MM.1S (cell line): ENCODE measurements around the gene PPP2R2D.

Source experiments
- DNase-seq: peaks from one replicate; pipeline ENCODE4 v3.0.0-alpha.2; 2015
- H2AFZ ChIP-seq: fragments of 300-600 bp; sonication (generic); 2 replicates; pipeline ENCODE4 v1.6.0; 2016; ENCODE audit warnings: antibody characterized with exemption, low read length
- H3F3A ChIP-seq: fragments of 300-600 bp; sonication (generic); 2 replicates; pipeline ENCODE4 v1.6.1; 2016; ENCODE audit warnings: mild to moderate bottlenecking, antibody characterized with exemption, low read length, moderate library complexity, mixed read lengths; ENCODE audit not compliant: insufficient read depth
- H3K27ac ChIP-seq: fragments of 300-600 bp; sonication (generic); 2 replicates; pipeline ENCODE4 v1.5.1; 2016; ENCODE audit warnings: mild to moderate bottlenecking, low read length
- H3K27me3 ChIP-seq: fragments of 300-600 bp; sonication (generic); replicated peaks from 2 replicates; pipeline ENCODE4 v1.6.0; 2016; ENCODE audit warnings: low read length; ENCODE audit not compliant: insufficient read depth
- H3K36me3 ChIP-seq: fragments of 300-600 bp; sonication (generic); replicated peaks from 2 replicates; pipeline ENCODE4 v1.6.1; 2016; ENCODE audit warnings: mild to moderate bottlenecking, low read length, mixed read lengths; ENCODE audit not compliant: insufficient read depth
- H3K4me1 ChIP-seq: fragments of 300-600 bp; sonication (generic); 2 replicates; pipeline ENCODE4 v1.6.1; 2016; ENCODE audit warnings: low read length, mixed read lengths
- H3K4me2 ChIP-seq: fragments of 300-600 bp; sonication (generic); 2 replicates; pipeline ENCODE4 v1.6.0; 2016; ENCODE audit warnings: low read depth, low read length
- H3K4me3 ChIP-seq: fragments of 300-600 bp; sonication (generic); 2 replicates; pipeline ENCODE4 v1.5.1; 2016; ENCODE audit warnings: low read length, mixed read lengths
- H3K79me2 ChIP-seq: fragments of 300-600 bp; sonication (generic); 2 replicates; pipeline ENCODE4 v1.6.1; 2016; ENCODE audit warnings: mixed run types, low read length, mixed read lengths
- H3K9ac ChIP-seq: fragments of 300-600 bp; sonication (generic); 2 replicates; pipeline ENCODE4 v1.6.1; 2016; ENCODE audit warnings: low read length, mixed read lengths
- H3K9me2 ChIP-seq: fragments of 300-600 bp; sonication (generic); replicated peaks from 2 replicates; pipeline ENCODE4 v1.6.1; 2016; ENCODE audit warnings: mild to moderate bottlenecking, low read length, mixed read lengths; ENCODE audit not compliant: insufficient read depth
- H3K9me3 ChIP-seq: fragments of 300-600 bp; sonication (generic); replicated peaks from 2 replicates; pipeline ENCODE4 v1.6.1; 2016; ENCODE audit warnings: mild to moderate bottlenecking, low read length, mixed read lengths; ENCODE audit not compliant: insufficient read depth
- H4K20me1 ChIP-seq: fragments of 300-600 bp; sonication (generic); 2 replicates; pipeline ENCODE4 v1.6.1; 2016; ENCODE audit warnings: mild to moderate bottlenecking, low read length, moderate library complexity, mixed read lengths; ENCODE audit not compliant: insufficient read depth
- EZH2 ChIP-seq: fragments of 300-600 bp; sonication (generic); optimal IDR thresholded peaks from 2 replicates; pipeline ENCODE3; 2017; ENCODE audit warnings: low read depth, mild to moderate bottlenecking, antibody characterized with exemption, low read length, mixed read lengths
- EZH2phosphoT487 ChIP-seq: fragments of 300-600 bp; sonication (generic); IDR thresholded peaks from 2 replicates; pipeline ENCODE4 v1.6.1; 2018; ENCODE audit warnings: antibody characterized with exemption, low read length
- TF ChIP-seq, protein P1 (sequence below): fragments of 300-600 bp; sonication (generic); IDR thresholded peaks from 2 replicates; pipeline ENCODE4 v1.5.1; 2016; ENCODE audit warnings: antibody characterized with exemption, low read length, mixed read lengths

Gene PPP2R2D

DNA sequence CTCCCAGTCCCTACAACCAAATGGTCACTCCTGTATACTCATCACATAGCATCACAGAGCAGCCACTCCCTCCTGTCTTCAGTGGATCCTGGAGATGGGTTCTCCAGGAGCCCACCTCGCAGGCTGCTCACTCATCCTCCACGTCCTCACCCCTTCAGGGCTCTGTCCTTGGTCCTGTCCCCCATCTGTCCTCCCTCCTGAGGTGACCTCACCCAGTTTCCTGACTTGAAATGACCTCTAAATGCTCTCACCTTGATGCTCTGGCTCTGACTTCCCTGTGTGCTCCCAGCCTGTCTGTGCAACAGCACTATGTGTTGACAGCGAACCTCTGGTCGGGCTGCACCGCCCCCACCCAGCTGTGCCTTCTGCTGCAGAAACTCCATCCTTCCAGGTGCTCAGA lies 2.1 kb upstream of the PPP2R2D start:
- no peaks in the 10 kb centered on the region for H4K20me1 ChIP-seq
- peaks cover 38% of the 10 kb centered on the region for H3K27me3 ChIP-seq
- H3K4me2 ChIP-seq = no peak overlapping the region

DNA sequence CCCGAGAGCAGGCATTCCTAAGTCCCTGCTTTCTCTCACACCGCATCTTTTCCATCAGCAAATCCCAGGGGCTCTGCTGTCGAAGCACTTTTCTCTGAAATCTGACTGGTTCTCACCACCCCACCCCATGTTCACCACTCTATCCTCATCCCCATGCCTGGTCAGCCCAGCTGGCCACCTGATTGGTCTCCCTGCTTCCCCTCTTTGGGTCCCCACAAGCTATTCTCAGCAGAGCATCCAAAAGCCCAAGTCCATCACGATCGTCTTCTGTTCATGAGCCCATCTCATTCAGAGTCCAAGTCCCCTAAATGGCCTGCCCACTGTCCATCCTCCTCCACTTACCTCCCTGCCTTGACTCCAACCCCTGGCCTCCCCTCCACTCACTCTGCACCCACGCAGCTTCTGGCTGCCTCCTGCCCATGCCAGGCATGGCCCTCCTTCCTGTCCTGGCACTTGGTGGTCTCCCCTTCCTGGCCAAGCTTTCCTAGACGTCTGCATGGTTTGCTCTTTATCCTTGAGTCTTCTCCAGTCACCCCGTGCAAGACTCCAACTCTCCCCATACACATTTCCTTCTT lies 1.6 kb upstream of the PPP2R2D start:
- H3F3A ChIP-seq = no peaks in the 10 kb centered on the region
- H4K20me1 ChIP-seq = no peaks in the 10 kb centered on the region
- H3K9ac ChIP-seq = no peak overlapping the region
- TF ChIP-seq, protein P1, sequence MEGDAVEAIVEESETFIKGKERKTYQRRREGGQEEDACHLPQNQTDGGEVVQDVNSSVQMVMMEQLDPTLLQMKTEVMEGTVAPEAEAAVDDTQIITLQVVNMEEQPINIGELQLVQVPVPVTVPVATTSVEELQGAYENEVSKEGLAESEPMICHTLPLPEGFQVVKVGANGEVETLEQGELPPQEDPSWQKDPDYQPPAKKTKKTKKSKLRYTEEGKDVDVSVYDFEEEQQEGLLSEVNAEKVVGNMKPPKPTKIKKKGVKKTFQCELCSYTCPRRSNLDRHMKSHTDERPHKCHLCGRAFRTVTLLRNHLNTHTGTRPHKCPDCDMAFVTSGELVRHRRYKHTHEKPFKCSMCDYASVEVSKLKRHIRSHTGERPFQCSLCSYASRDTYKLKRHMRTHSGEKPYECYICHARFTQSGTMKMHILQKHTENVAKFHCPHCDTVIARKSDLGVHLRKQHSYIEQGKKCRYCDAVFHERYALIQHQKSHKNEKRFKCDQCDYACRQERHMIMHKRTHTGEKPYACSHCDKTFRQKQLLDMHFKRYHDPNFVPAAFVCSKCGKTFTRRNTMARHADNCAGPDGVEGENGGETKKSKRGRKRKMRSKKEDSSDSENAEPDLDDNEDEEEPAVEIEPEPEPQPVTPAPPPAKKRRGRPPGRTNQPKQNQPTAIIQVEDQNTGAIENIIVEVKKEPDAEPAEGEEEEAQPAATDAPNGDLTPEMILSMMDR = no peak
- TF ChIP-seq EZH2phosphoT487 = no peak
- no peak for TF ChIP-seq EZH2
- H3K79me2 ChIP-seq = peaks cover 28% of the 10 kb centered on the region
- H3K27me3 ChIP-seq = peaks cover 33% of the 10 kb centered on the region
- H3K27ac ChIP-seq = no peak overlapping the region
- DNase-seq = no peak
- peak overlapping the region; percentile 96; the same call in 1 of the 2 replicates for H3K4me2 ChIP-seq
- no peak overlapping the region for H3K4me3 ChIP-seq
- no peaks in the 10 kb centered on the region for H3K36me3 ChIP-seq
- no peak overlapping the region for H2AFZ ChIP-seq
- H3K9me2 ChIP-seq = no peaks in the 10 kb centered on the region
- H3K4me1 ChIP-seq = peaks cover 13% of the 10 kb centered on the region; the same call in 1 of the 2 replicates
- no peaks in the 10 kb centered on the region for H3K9me3 ChIP-seq

More for the DNA sequence above, 2.1 kb upstream of the PPP2R2D start:
- TF ChIP-seq EZH2phosphoT487 (no peak), EZH2 (no peak)
- TF ChIP-seq, protein P1 = no peak
- no peak overlapping the region for H3K4me3 ChIP-seq
- H3K9ac ChIP-seq = no peak overlapping the region
- H2AFZ ChIP-seq = no peak overlapping the region
- no peaks in the 10 kb centered on the region for H3K36me3 ChIP-seq
- peaks cover 24% of the 10 kb centered on the region for H3K79me2 ChIP-seq
- no peaks in the 10 kb centered on the region for H3F3A ChIP-seq
- no peak overlapping the region for H3K27ac ChIP-seq
- peaks cover 13% of the 10 kb centered on the region; the same call in 1 of the 2 replicates for H3K4me1 ChIP-seq
- no peaks in the 10 kb centered on the region for H3K9me2 ChIP-seq
- H3K9me3 ChIP-seq = no peaks in the 10 kb centered on the region
- DNase-seq = no peak

DNA sequence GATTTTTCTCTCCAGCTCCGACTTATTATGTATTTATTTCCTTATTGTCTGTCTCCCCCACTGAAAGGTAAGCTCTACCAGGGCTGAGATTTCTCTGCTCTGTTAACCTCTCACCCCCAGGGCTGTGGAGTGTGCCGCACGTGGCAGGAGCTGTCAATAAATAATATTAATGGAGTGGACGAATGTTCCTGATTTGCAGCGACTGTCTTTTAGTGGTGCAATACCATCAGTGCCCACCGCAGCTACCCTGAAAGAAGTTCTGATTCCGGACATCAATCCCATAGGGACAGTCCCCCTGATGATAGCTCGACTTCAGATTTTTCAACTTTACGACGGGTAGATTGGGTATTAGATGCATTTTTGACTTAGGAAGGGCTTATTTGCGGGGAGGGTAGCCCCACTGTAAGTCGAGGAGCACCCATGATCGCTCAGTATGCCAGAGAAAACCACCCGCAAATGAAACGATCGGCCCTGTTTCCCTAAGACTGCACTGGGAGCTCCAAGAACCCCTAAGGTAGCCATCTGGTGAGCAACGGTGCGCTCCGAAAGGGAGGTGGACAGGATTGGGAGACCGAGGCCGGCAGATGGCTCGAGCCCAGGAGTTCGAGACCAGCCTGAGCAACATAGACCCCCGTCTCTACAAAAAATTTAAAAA lies 986 bp upstream of the PPP2R2D start:
- no peaks in the 10 kb centered on the region for H3K9me3 ChIP-seq
- H3K4me3 ChIP-seq = peak overlapping the region; percentile 74
- DNase-seq = peak; percentile 7
- no peaks in the 10 kb centered on the region; the same call in 1 of the 2 replicates for H4K20me1 ChIP-seq
- H3K79me2 ChIP-seq = peaks cover 33% of the 10 kb centered on the region
- H3K27ac ChIP-seq = no peak overlapping the region
- TF ChIP-seq EZH2phosphoT487 = no peak
- TF ChIP-seq, protein P1 = no peak; the same call in 1 of the 2 replicates
- no peak for TF ChIP-seq EZH2
- no peaks in the 10 kb centered on the region for H3K36me3 ChIP-seq
- H3K27me3 ChIP-seq = peaks cover 32% of the 10 kb centered on the region
- H3K4me1 ChIP-seq = peaks cover 13% of the 10 kb centered on the region; the same call in 1 of the 2 replicates
- no peaks in the 10 kb centered on the region for H3F3A ChIP-seq
- peak overlapping the region; percentile 90 for H2AFZ ChIP-seq
- H3K4me2 ChIP-seq = peak overlapping the region; percentile 96
- H3K9me2 ChIP-seq = no peaks in the 10 kb centered on the region
- peak overlapping the region; percentile 70; the same call in 1 of the 2 replicates for H3K9ac ChIP-seq
